Astrocyte (in vitro differentiated cells and primary cell): ENCODE measurements around the gene C1orf21.

Experiments used
- CTCF ChIP-seq: IDR thresholded peaks from 2 replicates; pipeline ENCODE4 v1.5.1; 2011; ENCODE audit warnings: low read depth, mild to moderate bottlenecking, inconsistent platforms, low read length, moderate library complexity; ENCODE audit not compliant: insufficient read depth
- EZH2 ChIP-seq: IDR thresholded peaks from 2 replicates; pipeline ENCODE4 v1.6.1; 2012; ENCODE audit warnings: mild to moderate bottlenecking, low read length, inconsistent platforms; ENCODE audit not compliant: insufficient read depth

DNA sequence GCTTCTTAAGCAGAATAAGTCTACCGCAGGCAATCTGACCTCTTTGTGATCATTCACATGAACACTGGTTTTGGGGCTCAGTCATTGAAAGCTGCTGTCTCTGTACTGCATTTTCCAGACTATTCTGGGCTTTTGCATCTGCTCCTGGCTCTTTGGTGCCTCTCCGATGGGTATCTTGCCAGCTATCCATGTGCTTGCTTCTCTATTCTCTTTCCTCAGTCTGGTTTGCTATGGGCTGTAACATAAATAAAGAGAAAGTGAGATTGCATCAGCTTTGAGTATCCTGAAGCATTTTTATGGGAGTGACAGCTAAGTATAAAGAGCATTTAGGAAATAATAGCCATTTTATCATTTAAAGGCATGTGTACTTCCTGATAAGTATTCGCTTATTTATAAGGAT is 70.7 kb downstream of the C1orf21 start:
- TF ChIP-seq CTCF: no peak
- TF ChIP-seq EZH2: no peak
